ENCODE results near the gene CABP1. TPM values are rescaled to one million over a fixed set of nuclear protein-coding genes. Genes with fewer than 3 reads are reported as not detected.
A peak's percentile ranks its signal among the peaks of the same experiment; 100 is the strongest.

The CABP1 gene
- total and polyA plus RNA-seq, 2 donors (not counting 3 experiments of a cell fraction or from before 2014, with no cell fraction given): 0.07 to 0.31 TPM

DNA sequence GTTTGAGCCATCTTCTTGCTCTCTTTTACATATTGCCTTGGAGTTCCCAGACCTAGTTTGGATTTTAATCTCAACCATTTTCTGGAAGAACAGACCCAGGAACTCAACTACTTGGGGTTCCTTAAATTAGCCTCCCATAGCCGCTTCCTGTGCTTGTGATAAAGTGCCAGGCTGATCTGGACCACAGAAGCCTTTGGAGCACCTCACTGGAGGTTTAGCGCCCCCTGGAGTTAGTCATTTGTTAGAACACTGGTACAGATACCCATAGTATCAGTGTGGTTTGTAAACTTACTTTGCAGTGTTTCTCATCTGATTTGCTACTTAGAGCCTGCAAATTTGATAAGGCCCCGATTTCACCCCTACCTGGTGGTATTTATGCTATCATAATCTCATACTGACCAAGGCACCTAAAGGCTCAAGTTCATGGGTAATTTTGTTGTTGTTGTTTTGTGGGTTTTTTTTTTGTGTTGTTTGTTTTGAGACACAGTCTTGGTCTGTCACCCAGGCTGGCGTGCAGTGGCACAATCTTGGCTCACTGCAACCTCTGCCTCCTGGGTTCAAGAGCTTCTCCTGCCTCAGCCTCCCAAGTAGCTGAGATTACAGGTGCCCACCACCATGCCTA, 73.5 kb downstream of the CABP1 start:
- peaks cover 18% of the 10 kb centered on the region for H3K79me2 ChIP-seq (ENCODE audit: control insufficient read depth, insufficient read depth, low read length)
- H2AFZ ChIP-seq (ENCODE audit: low read depth, low read length): no peak overlapping the region
- H4K20me1 ChIP-seq (replicated peaks; ENCODE audit: control insufficient read depth, extremely low read depth, insufficient read depth, low read length): no peaks in the 10 kb centered on the region
- ChIA-PET CTCF (interaction anchor here (1.0 to 2.5 kb wide), 4 partner anchors 65 to 258 kb away, joined by 5 to 13 read pairs (median 9); partner anchors contain the start of gene POP5), POLR2A (no interaction called here)
- no peak overlapping the region for H3K27ac ChIP-seq (ENCODE audit: insufficient read depth, low read depth, low read length)
- no TSS peak for BruUV-seq (replicated peaks)
- H3K9me1 ChIP-seq (replicated peaks; ENCODE audit: control insufficient read depth, extremely low read depth, insufficient read depth, low read length): no peaks in the 10 kb centered on the region
- no peaks in the 10 kb centered on the region for H3K27me3 ChIP-seq (ENCODE audit: control insufficient read depth in 2 of 2, insufficient read depth in 2 of 2, low read length in 2 of 2)
- TF ChIP-seq EZH2 (IDR thresholded peaks at IDR 0.05; ENCODE audit: borderline replicate concordance, low read depth, low read length, severe bottlenecking): no peak
- TF ChIP-seq, protein P1, sequence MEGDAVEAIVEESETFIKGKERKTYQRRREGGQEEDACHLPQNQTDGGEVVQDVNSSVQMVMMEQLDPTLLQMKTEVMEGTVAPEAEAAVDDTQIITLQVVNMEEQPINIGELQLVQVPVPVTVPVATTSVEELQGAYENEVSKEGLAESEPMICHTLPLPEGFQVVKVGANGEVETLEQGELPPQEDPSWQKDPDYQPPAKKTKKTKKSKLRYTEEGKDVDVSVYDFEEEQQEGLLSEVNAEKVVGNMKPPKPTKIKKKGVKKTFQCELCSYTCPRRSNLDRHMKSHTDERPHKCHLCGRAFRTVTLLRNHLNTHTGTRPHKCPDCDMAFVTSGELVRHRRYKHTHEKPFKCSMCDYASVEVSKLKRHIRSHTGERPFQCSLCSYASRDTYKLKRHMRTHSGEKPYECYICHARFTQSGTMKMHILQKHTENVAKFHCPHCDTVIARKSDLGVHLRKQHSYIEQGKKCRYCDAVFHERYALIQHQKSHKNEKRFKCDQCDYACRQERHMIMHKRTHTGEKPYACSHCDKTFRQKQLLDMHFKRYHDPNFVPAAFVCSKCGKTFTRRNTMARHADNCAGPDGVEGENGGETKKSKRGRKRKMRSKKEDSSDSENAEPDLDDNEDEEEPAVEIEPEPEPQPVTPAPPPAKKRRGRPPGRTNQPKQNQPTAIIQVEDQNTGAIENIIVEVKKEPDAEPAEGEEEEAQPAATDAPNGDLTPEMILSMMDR (IDR thresholded peaks at IDR 0.05; ENCODE audit: extremely low read depth in 1 of 2, insufficient read depth in 1 of 2, low read depth in 1 of 2, low read length in 2 of 2): peak; percentile 73 to 76
- peak; percentile 21 for TF ChIP-seq POLR2A (IDR thresholded peaks at IDR 0.05; ENCODE audit: low read depth, low read length)
- no peak overlapping the region for H3K4me2 ChIP-seq (ENCODE audit: insufficient read depth, low read length)
- peaks cover 13% of the 10 kb centered on the region for H3K4me1 ChIP-seq (ENCODE audit: control insufficient read depth, extremely low read depth, insufficient read depth, low read length)
- no peaks in the 10 kb centered on the region for H3K9me3 ChIP-seq (replicated peaks; ENCODE audit: control insufficient read depth, insufficient read depth, low read length)
- intact Hi-C loops (cut with micrococcal nuclease): loop anchor here (1.0 kb wide), 2 partner anchors 67 to 131 kb away; no protein-coding TSS in a partner anchor
- no peak overlapping the region for H3K4me3 ChIP-seq (replicated peaks in 1 of 3; ENCODE audit: insufficient read depth in 1 of 3, low read depth in 1 of 3, low read length in 3 of 3)
- H3K9ac ChIP-seq (replicated peaks; ENCODE audit: extremely low read depth, insufficient read depth, low read length): no peak overlapping the region
- DNase-seq (ENCODE audit: low read depth, low spot score) (peak; percentile 67), FAIRE-seq (peak; percentile 89)
- peaks cover 17 to 24% of the 10 kb centered on the region in 2 experiments for H3K36me3 ChIP-seq (ENCODE audit: control insufficient read depth in 2 of 2, extremely low read depth in 1 of 2, insufficient read depth in 2 of 2, low read length in 2 of 2)
- dilution Hi-C loops (cut with MboI; ENCODE audit: extremely low pct_ligation_motif_present, low sequenced_read_pairs): no loop called here

Other genes starting within 250 kb of the CABP1 start
- gene COX6A1, start 202.5 kb upstream of the CABP1 start, total RNA-seq: 299 and 302 TPM in 2 replicates
- gene COX6A1, start 202.5 kb upstream of the CABP1 start, polyA plus RNA-seq: 1,327 and 1,773 TPM in 2 replicates
- 46.0 and 48.1 TPM in 2 replicates for gene TRIAP1, start 194.2 kb upstream of the CABP1 start, total RNA-seq
- gene TRIAP1, start 194.2 kb upstream of the CABP1 start, polyA plus RNA-seq: 18.0 and 26.1 TPM in 2 replicates
- gene GATC, start 194.2 kb upstream of the CABP1 start, total RNA-seq: 28.8 and 33.1 TPM in 2 replicates
- gene GATC, start 194.2 kb upstream of the CABP1 start, polyA plus RNA-seq: 11.8 and 13.0 TPM in 2 replicates
- gene SRSF9, start 170.9 kb upstream of the CABP1 start, total RNA-seq: 226 and 238 TPM in 2 replicates
- gene SRSF9, start 170.9 kb upstream of the CABP1 start, polyA plus RNA-seq: 97.7 and 153 TPM in 2 replicates
- 469 TPM in 2 replicates for gene DYNLL1, start 144.5 kb upstream of the CABP1 start, total RNA-seq
- gene DYNLL1, start 144.5 kb upstream of the CABP1 start, polyA plus RNA-seq: 538 and 600 TPM in 2 replicates
- 19.7 and 27.2 TPM in 2 replicates for gene COQ5, start 111.5 kb upstream of the CABP1 start, total RNA-seq
- gene COQ5, start 111.5 kb upstream of the CABP1 start, polyA plus RNA-seq: 18.4 and 23.7 TPM in 2 replicates
- 192 and 236 TPM in 2 replicates for gene RNF10, start 106.3 kb upstream of the CABP1 start, total RNA-seq
- 92.1 and 120 TPM in 2 replicates for gene RNF10, start 106.3 kb upstream of the CABP1 start, polyA plus RNA-seq
- gene POP5, start 59.2 kb upstream of the CABP1 start, total RNA-seq: 25.7 and 30.5 TPM in 2 replicates
- gene POP5, start 59.2 kb upstream of the CABP1 start, polyA plus RNA-seq: 56.7 and 60.2 TPM in 2 replicates
- 132 and 144 TPM in 2 replicates for gene MLEC, start 46.5 kb downstream of the CABP1 start, total RNA-seq
- 18.6 and 28.4 TPM in 2 replicates for gene MLEC, start 46.5 kb downstream of the CABP1 start, polyA plus RNA-seq
- gene UNC119B, start 69.8 kb downstream of the CABP1 start, total RNA-seq: 26.8 and 33.7 TPM in 2 replicates
- 22.6 and 23.1 TPM in 2 replicates for gene UNC119B, start 69.8 kb downstream of the CABP1 start, polyA plus RNA-seq
- 8.2 and 9.5 TPM in 2 replicates for gene ACADS, start 85.2 kb downstream of the CABP1 start, total RNA-seq
- gene ACADS, start 85.2 kb downstream of the CABP1 start, polyA plus RNA-seq: 8.9 and 10.4 TPM in 2 replicates

All from endothelial cell of umbilical vein (primary cell).